HG03457 (cell line): ENCODE results near the gene CCL20.
"Not testable (repeated sequence)": the region's sequence is repeated elsewhere in the genome, so short reads cannot be mapped to it uniquely, and the experiment has no call there.

Experiments
- ATAC-seq: cut with Tn5 transposase; IDR thresholded peaks from one replicate; pipeline ENCODE4 v1.9.1; 2021; ENCODE audit warnings: moderate number of reproducible peaks; ENCODE audit not compliant: unreplicated experiment

CCL20 gene, protein sequence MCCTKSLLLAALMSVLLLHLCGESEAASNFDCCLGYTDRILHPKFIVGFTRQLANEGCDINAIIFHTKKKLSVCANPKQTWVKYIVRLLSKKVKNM

GRCh38 chr2:227813562-227814353, at the start of gene CCL20:
Gene CCL20 (plus strand): TSS chr2:227813842. CDS start chr2:227813912, 70 bp downstream.
- no peak for ATAC-seq

- no peak for ATAC-seq
Measured at GRCh38 chr2:227765788-227766372, 47.8 kb upstream of the CCL20 start.

- peak; percentile 99 for ATAC-seq
Measured at GRCh38 chr2:227766373-227766883, 47.2 kb upstream of the CCL20 start.

DNA sequence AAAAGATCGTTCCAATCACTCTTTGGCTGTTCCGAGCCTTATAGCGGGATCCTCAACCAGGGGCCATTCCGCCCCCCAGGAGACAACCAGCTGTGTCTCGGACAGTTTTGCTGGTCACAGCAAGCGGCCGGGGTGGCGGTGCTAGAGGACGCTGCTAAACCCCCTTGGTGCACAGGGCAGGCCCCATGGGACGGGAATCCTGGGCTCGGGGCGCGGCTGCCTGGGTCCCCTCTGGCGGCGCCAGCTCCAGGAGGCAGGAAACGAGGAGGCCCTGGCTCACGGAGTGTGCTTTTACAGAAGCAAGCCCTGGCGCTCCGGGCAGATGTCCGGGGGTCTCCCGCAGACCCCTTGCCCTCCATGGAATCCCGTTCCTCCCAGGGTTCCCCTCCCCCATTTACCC, 45.8 kb upstream of the CCL20 start:
- no peak for ATAC-seq

- ATAC-seq = no peak
Measured at GRCh38 chr2:227772197-227772661, 41.4 kb upstream of the CCL20 start.

GRCh38 chr2:227772932-227773331, 40.7 kb upstream of the CCL20 start:
- ATAC-seq = no peak

DNA sequence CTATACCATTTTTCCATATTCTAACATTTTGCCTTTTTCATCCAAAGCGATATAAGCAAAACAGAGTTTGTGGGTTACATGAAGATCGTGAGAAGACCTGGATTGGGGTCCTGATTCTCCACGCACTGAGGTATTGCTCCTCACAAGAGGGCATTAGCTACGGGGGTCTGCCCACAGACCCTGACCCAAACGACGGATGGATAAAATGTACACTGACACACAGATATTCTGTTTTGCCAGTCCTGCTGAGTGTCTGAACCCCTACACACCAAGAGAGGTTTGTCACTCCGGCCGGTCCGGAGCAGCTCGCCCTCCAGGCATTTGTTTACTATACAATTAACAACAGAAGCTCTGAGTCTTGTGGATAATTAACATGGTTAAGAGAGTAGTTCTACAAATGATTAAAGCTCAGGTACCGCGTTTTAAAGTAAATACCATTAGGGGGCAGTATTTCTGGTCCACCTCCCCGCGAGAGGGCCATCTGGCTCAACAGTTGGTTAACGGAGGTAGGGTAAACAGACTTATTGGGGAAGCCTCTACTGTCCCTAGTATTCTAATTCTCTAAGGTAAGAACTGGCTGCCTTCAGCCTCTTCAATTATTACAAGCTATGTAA, 39.5 kb upstream of the CCL20 start:
- no peak for ATAC-seq

DNA sequence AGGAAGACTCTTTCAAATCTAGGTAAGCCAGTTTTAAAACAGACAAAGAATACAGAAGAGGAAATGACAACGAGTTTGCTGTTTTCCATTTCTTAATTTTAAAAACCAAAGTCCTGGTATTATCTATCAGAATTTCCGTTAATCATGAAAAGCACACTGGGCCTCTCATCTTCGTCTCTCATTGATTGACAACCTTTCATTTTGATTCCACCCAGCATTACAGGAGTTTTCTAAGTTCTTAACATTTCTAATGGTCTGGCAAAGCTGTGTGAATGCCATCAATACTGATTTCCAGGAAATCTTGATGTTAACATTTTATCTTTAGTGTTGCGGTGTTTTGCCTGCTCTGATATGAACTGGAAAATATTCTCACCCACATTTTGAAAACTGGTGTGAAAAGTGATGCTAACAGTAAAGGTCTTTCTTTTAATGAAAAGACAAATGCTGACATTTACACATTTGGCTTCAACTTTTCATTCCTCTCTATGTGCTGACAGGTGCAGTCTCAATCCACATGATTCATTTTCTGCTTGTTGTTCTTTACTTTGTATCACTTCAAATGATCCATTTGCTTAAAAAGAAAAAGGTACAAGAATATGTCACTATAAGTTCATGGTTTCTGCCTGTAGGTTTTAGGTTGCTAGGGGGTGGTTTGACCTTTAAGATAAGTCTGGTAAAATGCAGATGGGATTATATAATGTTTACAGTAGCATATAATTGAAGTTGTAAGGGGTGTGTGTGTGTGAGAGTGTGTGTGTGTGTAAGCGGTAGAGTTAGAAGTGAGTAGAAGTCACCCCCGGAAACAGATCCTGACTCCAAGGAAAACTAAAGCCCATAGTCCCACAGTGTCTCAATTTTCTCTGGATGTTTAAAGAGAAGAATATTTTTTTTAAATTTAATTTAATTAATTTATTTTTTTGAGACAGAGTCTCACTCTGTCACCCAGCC, 38.5 kb upstream of the CCL20 start:
- ATAC-seq = no peak

GRCh38 chr2:227780981-227781615, 32.5 kb upstream of the CCL20 start:
- ATAC-seq = no peak

GRCh38 chr2:227781841-227782240, 31.8 kb upstream of the CCL20 start:
- no peak for ATAC-seq

DNA sequence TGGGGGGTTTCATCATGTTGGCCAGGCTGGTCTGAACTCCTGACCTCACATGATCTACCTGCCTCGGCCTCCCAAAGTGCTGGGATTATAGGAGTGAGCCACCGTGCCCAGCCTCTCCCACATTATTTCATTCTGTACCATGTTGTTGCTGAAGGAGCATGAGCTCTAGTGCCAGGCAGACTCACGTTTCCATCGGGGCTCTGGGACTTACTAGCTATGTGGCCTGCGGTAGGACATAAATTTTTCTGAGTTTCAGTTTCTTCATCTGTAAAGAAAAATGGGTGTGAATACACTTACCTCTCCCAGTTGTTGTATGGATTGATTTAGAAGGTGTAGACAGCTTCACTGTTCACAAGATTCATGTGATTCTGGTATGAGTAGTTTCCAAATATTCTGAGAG, 30.8 kb upstream of the CCL20 start:
- no peak for ATAC-seq

- peak; percentile 89 for ATAC-seq
Measured at GRCh38 chr2:227783404-227784138, 30.1 kb upstream of the CCL20 start.

GRCh38 chr2:227785293-227785692, 28.3 kb upstream of the CCL20 start:
- ATAC-seq = no peak

DNA sequence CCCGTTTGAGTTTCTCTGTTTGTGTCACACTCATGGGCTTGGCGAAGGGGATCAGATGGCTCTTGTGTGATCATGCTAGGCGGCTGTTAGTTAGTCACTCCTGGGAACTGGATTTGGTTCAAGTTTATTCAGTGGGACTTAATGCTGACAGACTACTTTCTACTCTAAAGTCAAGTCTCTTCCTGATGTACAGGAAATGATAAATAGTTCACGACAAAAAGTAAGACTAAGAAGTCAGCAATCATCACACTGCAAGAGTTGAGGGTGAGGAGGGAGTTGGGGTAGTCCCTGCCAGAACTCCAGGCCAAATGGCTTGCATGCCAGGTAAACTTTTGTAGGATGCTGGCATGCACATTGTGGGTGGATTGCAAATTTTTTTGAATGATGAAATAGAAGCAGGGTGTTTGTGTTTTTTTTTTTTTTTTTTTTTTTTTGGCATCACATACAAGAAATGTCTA, 25.1 kb upstream of the CCL20 start:
- ATAC-seq = no peak

DNA sequence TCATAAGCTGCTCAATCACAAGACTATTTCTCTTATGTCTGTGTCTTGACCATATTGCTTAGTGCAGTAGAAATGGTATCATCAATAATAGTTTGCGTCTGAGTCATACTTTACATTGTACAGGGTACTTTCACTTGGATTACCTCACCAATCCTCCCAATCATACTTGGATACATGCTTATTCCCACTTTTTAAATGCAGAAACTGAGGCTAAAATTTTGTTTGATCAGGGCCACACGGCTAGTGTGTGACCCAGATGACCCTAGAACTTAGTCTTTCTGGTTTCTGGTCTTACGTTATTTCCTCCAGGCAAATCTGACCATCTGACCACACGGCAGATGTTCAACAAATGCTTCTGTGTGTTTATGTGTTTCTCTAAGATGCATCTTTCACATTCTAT, 23.8 kb upstream of the CCL20 start:
- ATAC-seq = no peak

GRCh38 chr2:227793148-227793712, 20.4 kb upstream of the CCL20 start:
- ATAC-seq = no peak

DNA sequence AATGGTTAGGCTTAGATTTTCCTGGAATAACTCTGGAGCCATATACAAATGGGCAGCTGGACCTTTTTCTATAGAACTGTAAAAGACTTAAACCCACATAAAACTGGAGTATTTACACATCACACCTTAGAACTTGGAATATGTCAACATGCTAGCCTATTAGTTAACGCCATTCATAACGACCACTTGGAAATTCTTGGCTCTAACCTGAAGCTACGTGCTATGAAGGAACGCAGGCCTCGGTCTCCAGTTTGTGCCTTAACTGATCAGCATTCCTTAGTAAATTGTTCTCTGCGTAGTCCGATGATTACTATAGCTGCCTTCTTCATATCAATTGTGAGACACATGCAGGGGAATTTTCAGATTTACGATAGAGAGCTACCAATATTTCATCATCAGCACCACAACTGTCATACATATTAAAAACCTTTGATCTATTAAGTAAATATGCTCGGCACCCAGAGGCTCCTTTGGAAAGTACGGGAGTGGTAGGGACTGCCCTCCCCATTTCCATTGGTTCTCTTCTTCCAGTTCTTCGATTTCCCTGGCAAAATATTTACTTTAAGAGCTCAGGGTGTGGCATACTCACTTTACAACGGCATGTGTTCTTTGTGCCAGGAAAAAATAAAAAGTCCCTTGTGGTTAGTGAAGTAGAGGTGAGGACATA, 17.5 kb upstream of the CCL20 start:
- no peak for ATAC-seq

GRCh38 chr2:227796768-227797167, 16.9 kb upstream of the CCL20 start:
- ATAC-seq = not testable (repeated sequence)
